Ovary (tissue), 3 donors: ENCODE data around the gene UGT1A3.

Experiments
- CTCF ChIP-seq, 3 donors: fragments of 450-650 bp in 2 of 3; fragments of 200-600 bp in 1 of 3; IDR thresholded peaks; one replicate each; pipeline versions ENCODE4 v1.5.1 to v1.8.0; 2016 to 2022; ENCODE audit warnings: antibody characterized with exemption in 3 of 3, mild to moderate bottlenecking in 1 of 3
- EP300 ChIP-seq: sonication (generic); formaldehyde crosslinking; IDR thresholded peaks from one replicate; pipeline ENCODE4 v1.6.1; 2017; ENCODE audit warnings: antibody characterized with exemption
- POLR2A ChIP-seq: fragments of 450-650 bp; IDR thresholded peaks from one replicate; pipeline ENCODE4 v1.6.1; 2017; ENCODE audit warnings: antibody characterized with exemption, mild to moderate bottlenecking, moderate library complexity
- donor health status: DM: no; HTN: no; CAD: no.

- TF ChIP-seq CTCF (IDR thresholded peaks at IDR 0.05) (no peak), POLR2A (no peak), EP300 (no peak)
Measured at GRCh38 chr2:233795735-233796171, 66.9 kb downstream of the UGT1A3 start.
